HG02840 (cell line): ENCODE data around the gene KIAA0753.
"Not testable (repeated sequence)": the region's sequence is repeated elsewhere in the genome, so short reads cannot be mapped to it uniquely, and the experiment has no call there.

Experiments used
- ATAC-seq: cut with Tn5 transposase; IDR thresholded peaks from one replicate; pipeline ENCODE4 v1.9.1; 2021; ENCODE audit warnings: mild to moderate bottlenecking, moderate library complexity, moderate number of reproducible peaks; ENCODE audit not compliant: unreplicated experiment, low FRiP score

KIAA0753 gene

GRCh38 chr17:6573982-6574686 lies 66.4 kb downstream of the KIAA0753 start:
- ATAC-seq: no peak

- ATAC-seq: not testable (repeated sequence)
Measured at GRCh38 chr17:6573495-6573894, 67.0 kb downstream of the KIAA0753 start.

GRCh38 chr17:6572972-6573370 lies 67.5 kb downstream of the KIAA0753 start:
- no peak for ATAC-seq

- ATAC-seq: no peak
Measured at GRCh38 chr17:6571452-6571781, 69.1 kb downstream of the KIAA0753 start.

- ATAC-seq: no peak
Measured at GRCh38 chr17:6570731-6571451, 69.6 kb downstream of the KIAA0753 start.

DNA sequence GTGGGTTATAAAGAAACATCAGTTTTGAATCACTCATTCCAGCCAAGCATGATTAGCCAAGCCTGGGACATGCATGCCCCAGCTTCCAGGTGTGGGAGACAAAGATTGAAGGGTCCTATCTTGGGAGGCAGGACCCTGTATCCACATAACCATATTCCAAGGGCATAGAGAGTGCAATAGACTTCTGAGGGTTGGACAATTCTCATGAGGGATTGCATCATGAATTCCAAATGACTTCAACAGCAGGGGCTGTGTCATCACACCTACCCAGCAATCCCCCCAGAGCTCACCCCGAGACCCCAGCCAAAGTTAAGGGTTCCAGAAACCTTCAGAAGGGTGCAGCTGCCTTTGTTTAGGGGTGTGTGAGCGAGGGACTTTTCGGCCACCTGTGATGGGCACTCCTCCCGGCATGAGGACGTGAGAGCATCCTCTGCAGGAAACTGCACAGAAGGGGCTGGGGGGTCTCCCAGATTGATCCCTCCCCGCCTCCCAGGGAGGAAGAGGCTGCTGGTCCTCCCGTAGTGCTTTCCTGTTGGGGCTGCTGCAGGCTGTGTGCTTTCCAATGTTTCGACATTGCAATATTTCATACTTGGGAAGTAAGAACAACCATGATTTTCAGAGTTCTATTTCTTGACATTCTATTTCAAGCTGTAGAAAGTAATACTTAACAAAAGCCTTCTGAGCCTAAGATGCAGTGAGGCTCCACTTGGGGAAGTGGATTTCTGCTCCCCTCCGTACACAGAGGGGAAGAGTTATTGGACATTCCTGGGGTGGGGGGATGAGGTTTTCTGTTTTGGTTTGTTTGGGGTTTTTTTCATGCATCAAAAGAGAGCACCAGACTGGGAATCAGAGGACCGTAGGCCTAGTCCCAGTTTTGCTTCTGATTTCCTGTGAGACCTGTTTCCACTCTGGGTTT lies 70.9 kb downstream of the KIAA0753 start:
- ATAC-seq: no peak

- ATAC-seq: no peak
Measured at GRCh38 chr17:6568184-6568758, 72.2 kb downstream of the KIAA0753 start.

DNA sequence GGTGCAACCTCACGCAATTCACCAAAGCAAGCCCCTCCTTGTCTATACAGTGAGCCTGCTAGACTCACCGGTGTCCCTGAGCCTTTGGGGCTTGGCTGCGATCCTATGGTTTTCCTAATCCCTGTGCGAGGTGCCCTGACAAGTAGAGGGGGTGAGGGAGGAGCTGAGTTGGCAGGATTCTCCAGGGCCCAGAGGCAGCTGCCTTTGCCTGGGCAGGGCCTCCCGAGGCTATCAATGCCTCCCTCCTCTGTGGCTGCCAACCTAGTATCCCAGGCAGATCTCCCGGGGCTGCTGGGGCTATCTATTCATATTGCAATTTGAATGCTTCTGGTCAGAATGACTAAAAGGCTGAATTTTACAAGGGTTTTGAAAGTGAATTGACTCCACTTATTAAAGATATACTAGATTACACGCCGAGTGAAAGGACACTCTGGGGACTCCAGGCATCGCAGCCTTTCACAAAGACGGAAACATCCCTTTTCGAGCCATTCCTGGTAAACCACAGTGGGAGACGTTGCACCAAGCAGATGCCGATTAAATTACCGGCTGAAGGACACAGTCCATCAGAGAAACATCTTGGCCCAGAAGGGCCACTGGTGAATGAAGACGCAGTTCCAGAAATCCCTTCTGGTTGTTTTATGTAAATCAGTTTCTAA lies 72.9 kb downstream of the KIAA0753 start:
- no peak for ATAC-seq

- ATAC-seq: no peak
Measured at GRCh38 chr17:6561446-6561845, 79.1 kb downstream of the KIAA0753 start.

- no peak for ATAC-seq
Measured at GRCh38 chr17:6560496-6560895, 80.0 kb downstream of the KIAA0753 start.

DNA sequence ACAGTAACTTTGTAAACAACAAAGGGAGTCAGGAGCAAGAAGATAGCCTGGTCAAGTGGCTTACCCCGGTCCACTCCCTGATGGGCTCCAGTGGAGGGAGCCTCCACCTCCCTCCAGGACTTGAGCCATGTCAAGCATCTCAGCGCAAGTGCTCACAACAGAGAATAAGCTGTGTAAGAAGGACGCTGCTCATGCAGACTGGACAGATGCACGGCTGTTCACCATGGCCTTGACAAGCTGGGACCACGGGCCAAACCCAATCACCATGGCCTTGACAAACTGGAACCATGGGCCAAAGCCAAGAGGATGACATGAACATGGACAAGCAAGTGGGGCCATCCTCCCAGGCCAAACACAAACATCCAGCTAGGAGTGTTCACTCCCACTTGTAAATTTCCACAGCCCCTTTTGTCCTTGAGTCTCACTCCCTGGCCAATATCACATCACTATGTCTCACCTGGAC lies 80.7 kb downstream of the KIAA0753 start:
- no peak for ATAC-seq

DNA sequence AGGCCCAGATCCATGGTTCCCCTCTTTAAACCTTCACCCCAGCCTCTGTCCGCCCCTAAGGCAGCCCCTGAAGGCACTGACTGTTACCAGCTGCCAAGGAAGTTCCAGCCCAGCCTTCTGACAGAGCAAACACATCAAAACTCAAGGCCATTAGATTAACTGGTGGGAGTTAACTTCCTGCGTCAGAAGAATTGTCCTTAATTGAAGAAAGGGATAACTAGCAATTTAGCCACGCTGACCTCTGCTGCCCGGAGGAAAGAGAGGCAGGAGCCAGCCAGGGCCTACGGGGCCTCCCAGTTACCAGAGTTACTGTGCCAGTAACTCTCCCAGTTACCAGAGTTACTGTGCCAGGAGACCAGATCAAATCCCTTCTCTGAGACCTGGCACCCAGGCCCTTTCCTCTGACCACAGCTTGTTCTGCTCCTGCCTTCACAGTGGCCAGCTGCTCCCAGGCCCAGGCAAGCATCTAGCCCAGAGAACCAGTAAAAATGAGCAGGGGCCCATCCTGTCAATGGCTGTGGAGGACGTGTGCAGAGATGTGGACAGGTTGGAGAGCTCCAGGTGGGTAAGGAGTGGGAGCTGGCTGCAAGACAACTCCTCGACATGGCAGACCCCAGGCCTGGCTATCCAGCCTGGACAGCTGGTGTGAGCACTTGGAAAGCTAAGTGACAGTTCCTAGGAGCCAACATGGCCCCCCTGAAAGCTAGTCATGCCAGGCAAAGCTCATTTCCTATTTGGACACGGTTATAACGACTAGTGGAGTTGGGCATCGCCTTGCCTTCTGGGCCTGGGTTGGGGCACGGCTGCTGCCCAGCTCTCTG lies 81.4 kb downstream of the KIAA0753 start:
- no peak for ATAC-seq

GRCh38 chr17:6558276-6558675 lies 82.2 kb downstream of the KIAA0753 start:
- no peak for ATAC-seq

- no peak for ATAC-seq
Measured at GRCh38 chr17:6557040-6557438, 83.5 kb downstream of the KIAA0753 start.

DNA sequence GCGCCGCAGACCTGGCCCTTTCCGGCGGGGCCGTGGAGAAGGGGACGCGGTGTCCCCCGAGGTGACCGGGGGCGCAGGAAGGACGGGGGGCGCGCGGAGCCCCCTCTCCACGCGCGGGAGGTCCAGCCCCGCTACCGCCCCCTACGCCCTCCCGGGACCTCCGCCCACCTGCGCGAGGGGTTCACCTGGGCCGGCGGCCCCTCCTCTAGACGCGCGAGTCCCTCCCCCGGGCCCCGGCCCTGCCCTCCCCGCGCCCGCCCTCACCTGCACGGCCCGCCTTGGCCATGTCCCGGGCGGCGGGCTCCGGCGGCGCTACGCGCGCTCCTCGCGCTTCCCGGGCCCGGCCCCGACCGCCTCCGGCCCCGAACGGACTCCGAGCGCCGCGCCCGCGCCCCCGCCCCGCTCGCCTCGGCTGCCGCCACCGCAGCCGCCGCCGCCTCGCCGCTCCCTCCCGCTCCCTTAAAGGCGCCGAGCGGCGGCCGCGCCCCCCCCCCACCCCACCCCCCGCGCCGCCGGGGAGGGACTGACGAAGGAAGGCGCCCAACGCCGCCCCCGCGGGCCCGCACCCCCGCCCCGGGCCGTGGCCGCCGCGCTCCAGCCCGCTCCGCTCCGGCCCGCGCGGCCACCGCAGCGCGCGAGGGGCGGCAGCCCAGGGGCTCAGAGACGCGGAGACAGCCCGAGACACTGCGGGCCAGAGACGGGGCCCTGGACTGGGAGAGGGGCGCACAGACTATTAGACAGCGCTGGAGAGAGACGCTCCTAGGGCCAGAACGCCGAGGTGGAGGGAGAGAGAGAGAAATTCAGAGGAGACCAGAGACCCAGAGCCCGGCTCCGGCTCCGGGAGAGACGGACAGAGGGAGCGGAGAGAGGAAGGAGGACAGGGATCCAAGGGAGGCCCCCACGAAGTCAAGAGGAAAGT lies 84.1 kb downstream of the KIAA0753 start, which contains the start of gene PITPNM3:
Gene PITPNM3 (minus strand): TSS at position 435 of the 919 bp plus-strand sequence. CDS start 149 bp downstream, at position 286.
- ATAC-seq: no peak

- ATAC-seq: no peak
Measured at GRCh38 chr17:6555331-6556120, 85.0 kb downstream of the KIAA0753 start.

GRCh38 chr17:6554871-6555330 lies 85.6 kb downstream of the KIAA0753 start:
- ATAC-seq: no peak
